ENCODE data around the gene CTSA. TPM values are rescaled to one million over a fixed set of nuclear protein-coding genes. Genes with fewer than 3 reads are reported as not detected.

Gene CTSA
- total and polyA plus RNA-seq, 9 of the 15 experiments (the other 6 are each of a cell fraction or from before 2014, with no cell fraction given) = 8.8 to 61.7 (median 28.3) TPM

DNA sequence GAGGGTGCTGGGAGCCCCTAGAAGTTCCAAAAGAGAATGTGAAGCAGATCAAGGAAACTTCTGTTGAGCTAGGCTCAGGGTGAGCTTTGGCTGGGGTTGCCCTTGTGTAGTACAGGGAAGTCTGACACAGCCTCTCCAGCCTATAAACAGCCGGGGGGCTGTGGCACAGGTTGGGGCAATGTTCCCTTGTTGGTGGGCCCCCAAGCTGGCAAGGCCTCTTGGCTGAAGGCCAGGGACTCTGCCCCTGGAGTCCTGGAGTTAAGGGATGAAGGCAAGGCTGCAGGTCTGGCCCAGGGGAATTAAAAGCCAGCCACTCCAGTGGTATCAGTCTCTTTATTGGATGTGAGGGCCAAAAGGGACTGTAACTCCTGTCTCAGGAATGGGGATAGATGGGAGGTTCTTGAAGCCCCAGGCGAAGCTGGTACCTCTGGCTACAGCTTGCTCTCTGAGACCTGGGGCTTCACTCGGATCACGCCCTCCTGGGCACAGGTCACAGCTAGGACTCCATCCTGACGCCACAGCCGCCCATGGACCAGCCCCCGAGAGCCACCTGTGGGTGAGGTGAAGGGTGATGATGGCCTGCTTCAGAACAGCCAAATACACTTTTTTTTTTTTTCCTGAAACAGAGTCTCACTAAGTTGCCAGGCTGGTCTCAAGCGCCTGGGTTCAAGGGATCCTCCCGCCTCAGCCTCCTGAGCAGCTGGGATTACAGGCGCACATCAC lies 49.6 kb upstream of the CTSA start:
- H3K9me3 ChIP-seq (replicated peaks; ENCODE audit: control insufficient read depth, insufficient read depth, low read depth, low read length) = no peaks in the 10 kb centered on the region
- no peak overlapping the region for H3K4me2 ChIP-seq (ENCODE audit: insufficient read depth, low read length)
- FAIRE-seq (no peak), ATAC-seq (no peak), DNase-seq (ENCODE audit: extremely low read depth in 1 of 4, low spot score in 3 of 4) (no peak)
- no peaks in the 10 kb centered on the region for H3K79me2 ChIP-seq (ENCODE audit: control insufficient read depth, insufficient read depth, low read length)
- peaks cover 5 to 12% of the 10 kb centered on the region in 2 experiments for H3K4me1 ChIP-seq (replicated peaks in 1 of 2; ENCODE audit: control insufficient read depth in 2 of 2, insufficient read depth in 2 of 2, low read length in 2 of 2)
- WGBS (ENCODE audit: insufficient coverage, low coverage, missing lambda C conversion rate) = 82% methylated on average over 10 of the region's 10 CpGs
- peaks cover 3% of the 10 kb centered on the region for H3K9me1 ChIP-seq (ENCODE audit: control insufficient read depth, insufficient read depth, low read length)
- no peak overlapping the region for H3K9ac ChIP-seq (ENCODE audit: insufficient read depth in 1 of 2, low read depth in 2 of 2, low read length in 2 of 2)
- no TSS peak for BruUV-seq (replicated peaks)
- ChIA-PET POLR2A (interaction anchor here (0.7 to 4.9 kb wide), 3 partner anchors 8 to 97 kb away, joined by 3 to 19 read pairs (median 4); partner anchors contain the start of gene SNX21), CTCF (ENCODE audit: low intra/inter-chr PET ratio) (no interaction called here)
- in situ Hi-C loops (cut with MboI) = no loop called here
- no peak overlapping the region for H2AFZ ChIP-seq (ENCODE audit: low read depth, low read length)
- H3K4me3 ChIP-seq = no peak overlapping the region
- intact Hi-C loops (cut with micrococcal nuclease) = no loop called here
- no peaks in the 10 kb centered on the region for H4K20me1 ChIP-seq (replicated peaks; ENCODE audit: control insufficient read depth, insufficient read depth, low read length)
- no peaks in the 10 kb centered on the region for H3K27me3 ChIP-seq (ENCODE audit: control insufficient read depth in 2 of 2, insufficient read depth in 2 of 2, low read length in 2 of 2)
- TF ChIP-seq EP400 (IDR thresholded peaks at IDR 0.05) (no peak), MAFF (IDR thresholded peaks at IDR 0.05; ENCODE audit: low read length) (no peak), EHMT2 (IDR thresholded peaks at IDR 0.05) (no peak), C11orf30 (IDR thresholded peaks at IDR 0.05; ENCODE audit: low read depth) (no peak), KDM4B (IDR thresholded peaks at IDR 0.05; ENCODE audit: borderline replicate concordance in 2 of 2, low read depth in 1 of 2) (no peak), ELK3 (CRISPR knock-in tag; IDR thresholded peaks at IDR 0.05) (no peak), U2AF2 (optimal IDR thresholded peaks at IDR 0.05; ENCODE audit: low read depth, low read length) (no peak), ZNF3 (CRISPR knock-in tag; IDR thresholded peaks at IDR 0.05) (no peak), NFATC3 (IDR thresholded peaks at IDR 0.05) (no peak), BRCA1 (IDR thresholded peaks at IDR 0.05) (no peak), BRCA1 (CRISPR knock-in tag; IDR thresholded peaks at IDR 0.05) (no peak)
- TF ChIP-seq, protein P1, sequence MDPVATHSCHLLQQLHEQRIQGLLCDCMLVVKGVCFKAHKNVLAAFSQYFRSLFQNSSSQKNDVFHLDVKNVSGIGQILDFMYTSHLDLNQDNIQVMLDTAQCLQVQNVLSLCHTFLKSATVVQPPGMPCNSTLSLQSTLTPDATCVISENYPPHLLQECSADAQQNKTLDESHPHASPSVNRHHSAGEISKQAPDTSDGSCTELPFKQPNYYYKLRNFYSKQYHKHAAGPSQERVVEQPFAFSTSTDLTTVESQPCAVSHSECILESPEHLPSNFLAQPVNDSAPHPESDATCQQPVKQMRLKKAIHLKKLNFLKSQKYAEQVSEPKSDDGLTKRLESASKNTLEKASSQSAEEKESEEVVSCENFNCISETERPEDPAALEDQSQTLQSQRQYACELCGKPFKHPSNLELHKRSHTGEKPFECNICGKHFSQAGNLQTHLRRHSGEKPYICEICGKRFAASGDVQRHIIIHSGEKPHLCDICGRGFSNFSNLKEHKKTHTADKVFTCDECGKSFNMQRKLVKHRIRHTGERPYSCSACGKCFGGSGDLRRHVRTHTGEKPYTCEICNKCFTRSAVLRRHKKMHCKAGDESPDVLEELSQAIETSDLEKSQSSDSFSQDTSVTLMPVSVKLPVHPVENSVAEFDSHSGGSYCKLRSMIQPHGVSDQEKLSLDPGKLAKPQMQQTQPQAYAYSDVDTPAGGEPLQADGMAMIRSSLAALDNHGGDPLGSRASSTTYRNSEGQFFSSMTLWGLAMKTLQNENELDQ (CRISPR knock-in tag; IDR thresholded peaks at IDR 0.05; ENCODE audit: borderline replicate concordance) = no peak
- H3K36me3 ChIP-seq (ENCODE audit: control insufficient read depth, insufficient read depth, low read length) = peaks cover 31% of the 10 kb centered on the region; the same call in 2 of the 3 replicates
- H3K27ac ChIP-seq (ENCODE audit: extremely low read depth, low read depth, low read length) = no peak overlapping the region

Measured in K562 (cell line).